ENCODE results near the gene FER1L5. TPM values are rescaled to one million over a fixed set of nuclear protein-coding genes. Genes with fewer than 3 reads are reported as not detected.

Gene FER1L5
- total and polyA plus RNA-seq, 9 of the 15 experiments (the other 6 are each of a cell fraction or from before 2014, with no cell fraction given) = 0.01 TPM; not detected in 6

GRCh38 chr2:96638144-96639121, 4.1 kb upstream of the FER1L5 start, which contains the start of gene KANSL3 (continued):
- TF ChIP-seq SFPQ (IDR thresholded peaks at IDR 0.05; ENCODE audit: low read depth, low read length) = no peak
- TF ChIP-seq CEBPG (CRISPR knock-in tag; IDR thresholded peaks at IDR 0.05) = no peak
- TF ChIP-seq CEBPG (tag; conservative IDR thresholded peaks at IDR 0.05 in 1 of 2, IDR thresholded peaks at IDR 0.05 in 1 of 2) = no peak
- no peak for TF ChIP-seq BRF1 (IDR thresholded peaks at IDR 0.05; ENCODE audit: borderline replicate concordance, extremely low read depth, insufficient read length)
- no peak for TF ChIP-seq ZFP30 (CRISPR knock-in tag; IDR thresholded peaks at IDR 0.05; ENCODE audit: borderline replicate concordance)
- TF ChIP-seq KDM5B (IDR thresholded peaks at IDR 0.05; ENCODE audit: insufficient replicate concordance, low read depth, low read length) = peak; percentile 94
- TF ChIP-seq MEIS2 (IDR thresholded peaks at IDR 0.05; ENCODE audit: partially characterized antibody) = no peak
- TF ChIP-seq EZH2 (IDR thresholded peaks at IDR 0.05; ENCODE audit: borderline replicate concordance, low read depth, low read length) = no peak
- peak; percentile 32; the same call in 1 of the 2 replicates for TF ChIP-seq ZNF324 (CRISPR knock-in tag; IDR thresholded peaks at IDR 0.05)
- TF ChIP-seq ZBTB17 (CRISPR knock-in tag; IDR thresholded peaks at IDR 0.05) = peak; percentile 71
- TF ChIP-seq ETV5 (CRISPR knock-in tag; IDR thresholded peaks at IDR 0.05; ENCODE audit: low read depth) = peak; percentile 97
- no peak for TF ChIP-seq FOS (IDR thresholded peaks at IDR 0.05; ENCODE audit: extremely low read depth, insufficient read length)
- TF ChIP-seq ESRRB (CRISPR knock-in tag; IDR thresholded peaks at IDR 0.05; ENCODE audit: borderline replicate concordance) = no peak
- peak; percentile 18; the same call in 1 of the 2 replicates for TF ChIP-seq ZNF143 (CRISPR knock-in tag; IDR thresholded peaks at IDR 0.05)
- TF ChIP-seq L3MBTL2 (IDR thresholded peaks at IDR 0.05) = peak; percentile 92
- TF ChIP-seq ZNF165 (CRISPR knock-in tag; IDR thresholded peaks at IDR 0.05; ENCODE audit: borderline replicate concordance) = no peak
- no peak for TF ChIP-seq RBM34 (IDR thresholded peaks at IDR 0.05; ENCODE audit: borderline replicate concordance, insufficient read depth, low read length)
- no peak for TF ChIP-seq ZBTB1 (CRISPR knock-in tag; IDR thresholded peaks at IDR 0.05; ENCODE audit: borderline replicate concordance, low read depth)
- TF ChIP-seq NR1H2 (CRISPR knock-in tag; IDR thresholded peaks at IDR 0.05) = no peak
- TF ChIP-seq BCOR (IDR thresholded peaks at IDR 0.05) = peak; percentile 68
- peak; percentile 84; the same call in 1 of the 2 replicates for TF ChIP-seq ERF (CRISPR knock-in tag; IDR thresholded peaks at IDR 0.05)
- TF ChIP-seq SRF (CRISPR knock-in tag; IDR thresholded peaks at IDR 0.05) = peak; percentile 31 to 73; a peak in 2 of 4 replicates
- peak; percentile 78 to 90 for TF ChIP-seq MNT (conservative IDR thresholded peaks at IDR 0.05)
- TF ChIP-seq LCOR (CRISPR knock-in tag; IDR thresholded peaks at IDR 0.05) = peak; percentile 87
- peak; percentile 95 for TF ChIP-seq ZFX (CRISPR knock-in tag; IDR thresholded peaks at IDR 0.05)
